Measurements from ENCODE around the gene PGS1. TPM values are rescaled to one million over a fixed set of nuclear protein-coding genes. Genes with fewer than 3 reads are reported as not detected.

Gene PGS1
- total and polyA plus RNA-seq, 2 experiments from 2014 or later: 30.4 to 42.5 TPM

- H3K27me3 ChIP-seq: no peaks in the 10 kb centered on the region
- no peak overlapping the region for H3K4me3 ChIP-seq
- TF ChIP-seq EZH2phosphoT487 (IDR thresholded peaks at IDR 0.05; ENCODE audit: low read depth, severe bottlenecking, unreplicated experiment) (no peak), EZH2 (IDR thresholded peaks at IDR 0.05; ENCODE audit: borderline replicate concordance) (no peak), CTCF (IDR thresholded peaks at IDR 0.05; ENCODE audit: poor library complexity) (no peak)
- peaks cover 24% of the 10 kb centered on the region for H3K4me1 ChIP-seq (ENCODE audit: insufficient read depth)
- 92% methylated on average over 4 of the region's 4 CpGs for WGBS (ENCODE audit: low lambda C conversion rate, missing lambda C conversion rate)
- no peaks in the 10 kb centered on the region for H3K36me3 ChIP-seq (replicated peaks; ENCODE audit: insufficient read depth, low read depth)
- no peak for DNase-seq (ENCODE audit: low spot score)
- no peak overlapping the region for H3K27ac ChIP-seq
- H2AFZ ChIP-seq: no peak overlapping the region
- H3K4me2 ChIP-seq: no peak overlapping the region
- H4K20me1 ChIP-seq (ENCODE audit: insufficient read depth, poor library complexity, severe bottlenecking): no peaks in the 10 kb centered on the region
- H3K79me2 ChIP-seq: no peaks in the 10 kb centered on the region
- H3K9me3 ChIP-seq (ENCODE audit: low read depth): no peaks in the 10 kb centered on the region
- no peaks in the 10 kb centered on the region for H3K9me2 ChIP-seq (replicated peaks; ENCODE audit: insufficient read depth)
Observed at GRCh38 chr17:78349891-78350642, 28.4 kb upstream of the PGS1 start.

GRCh38 chr17:78351449-78352006 lies 26.9 kb upstream of the PGS1 start:
- Histone ChIP-seq H3K36me3 (replicated peaks; ENCODE audit: insufficient read depth, low read depth) (no peaks in the 10 kb centered on the region), H3K27ac (peak overlapping the region; percentile 99), H3K9me3 (ENCODE audit: low read depth) (no peaks in the 10 kb centered on the region), H3K79me2 (peaks cover 13% of the 10 kb centered on the region), H3K9me2 (replicated peaks; ENCODE audit: insufficient read depth) (no peaks in the 10 kb centered on the region), H4K20me1 (ENCODE audit: insufficient read depth, poor library complexity, severe bottlenecking) (peaks cover 5% of the 10 kb centered on the region), H3K4me2 (peak overlapping the region; percentile 79), H2AFZ (no peak overlapping the region), H3K4me3 (no peak overlapping the region), H3K4me1 (ENCODE audit: insufficient read depth) (peaks cover 37% of the 10 kb centered on the region), H3K27me3 (no peaks in the 10 kb centered on the region)
- TF ChIP-seq EZH2 (IDR thresholded peaks at IDR 0.05; ENCODE audit: borderline replicate concordance): no peak
- DNase-seq (ENCODE audit: low spot score): peak; percentile 93
- 30% methylated on average over 16 of the region's 16 CpGs for WGBS (ENCODE audit: low lambda C conversion rate, missing lambda C conversion rate)

- peaks cover 49% of the 10 kb centered on the region for H3K4me1 ChIP-seq (ENCODE audit: insufficient read depth)
- H3K4me3 ChIP-seq: no peak overlapping the region
Observed at GRCh38 chr17:78353834-78354233, 24.6 kb upstream of the PGS1 start.

More at GRCh38 chr17:78353834-78354233, 24.6 kb upstream of the PGS1 start:
- no peak for DNase-seq (ENCODE audit: low spot score)
- H3K27ac ChIP-seq: peak overlapping the region; percentile 99
- peak overlapping the region; percentile 79 for H3K4me2 ChIP-seq
- no peaks in the 10 kb centered on the region for H3K27me3 ChIP-seq
- H2AFZ ChIP-seq: no peak overlapping the region
- H3K36me3 ChIP-seq (replicated peaks; ENCODE audit: insufficient read depth, low read depth): no peaks in the 10 kb centered on the region
- peaks cover 28% of the 10 kb centered on the region for H4K20me1 ChIP-seq (ENCODE audit: insufficient read depth, poor library complexity, severe bottlenecking)
- TF ChIP-seq CTCF (IDR thresholded peaks at IDR 0.05; ENCODE audit: poor library complexity) (no peak), EZH2 (IDR thresholded peaks at IDR 0.05; ENCODE audit: borderline replicate concordance) (no peak), EZH2phosphoT487 (IDR thresholded peaks at IDR 0.05; ENCODE audit: low read depth, severe bottlenecking, unreplicated experiment) (no peak)
- peaks cover 36% of the 10 kb centered on the region for H3K79me2 ChIP-seq
- WGBS (ENCODE audit: low lambda C conversion rate, missing lambda C conversion rate): 79% methylated on average over 8 of the region's 8 CpGs
- no peaks in the 10 kb centered on the region for H3K9me2 ChIP-seq (replicated peaks; ENCODE audit: insufficient read depth)
- H3K9me3 ChIP-seq (ENCODE audit: low read depth): no peaks in the 10 kb centered on the region
